Measurements from ENCODE around the gene BACH2.

The BACH2 gene

DNA sequence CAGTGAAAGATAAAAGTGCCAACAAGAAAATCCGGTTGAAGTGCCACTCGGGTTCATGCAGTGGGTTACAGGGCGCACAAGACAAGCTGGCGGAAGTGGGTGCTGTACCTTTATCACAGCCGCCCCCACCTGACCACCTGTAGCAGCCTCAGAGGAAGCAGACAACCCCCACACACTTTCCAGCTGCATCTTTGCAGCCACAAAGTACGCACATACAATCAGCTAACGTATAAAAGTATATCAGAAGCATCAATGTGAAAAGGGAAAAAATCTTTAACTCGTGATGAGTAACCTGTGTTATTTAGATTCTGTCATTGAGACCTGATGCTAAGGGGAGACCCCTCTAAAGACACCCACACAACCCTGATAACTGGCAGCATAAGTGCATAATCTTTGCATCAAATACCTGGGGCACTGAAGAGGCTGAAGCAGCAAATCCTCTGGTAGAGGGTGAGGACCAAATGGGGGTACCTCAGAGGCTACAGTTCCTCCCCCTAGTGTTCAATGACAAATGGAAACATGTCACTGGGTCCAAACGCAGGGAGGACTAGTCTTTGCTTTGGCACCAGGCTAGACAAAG is 22.1 kb downstream of the BACH2 start:
- DNase-seq = peak; percentile 93

DNA sequence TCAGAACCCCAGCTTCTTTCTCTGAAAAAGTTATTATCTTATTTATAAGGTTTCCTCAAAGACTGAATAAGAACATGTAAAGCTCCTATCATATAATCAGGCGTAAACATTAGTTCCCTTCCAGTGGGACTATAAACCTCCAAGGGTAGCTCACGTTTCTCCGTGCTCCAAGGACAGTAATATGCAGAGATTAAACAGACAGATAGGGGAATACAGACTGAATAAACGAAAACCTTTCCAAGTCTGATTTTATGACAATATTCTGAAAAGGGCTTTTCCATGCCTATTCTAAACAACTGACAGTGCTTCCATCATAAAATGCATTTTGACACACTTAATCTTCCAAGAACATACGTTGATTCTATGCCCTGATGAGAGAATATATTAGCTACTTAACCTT is 22.8 kb downstream of the BACH2 start:
- DNase-seq = no peak

DNA sequence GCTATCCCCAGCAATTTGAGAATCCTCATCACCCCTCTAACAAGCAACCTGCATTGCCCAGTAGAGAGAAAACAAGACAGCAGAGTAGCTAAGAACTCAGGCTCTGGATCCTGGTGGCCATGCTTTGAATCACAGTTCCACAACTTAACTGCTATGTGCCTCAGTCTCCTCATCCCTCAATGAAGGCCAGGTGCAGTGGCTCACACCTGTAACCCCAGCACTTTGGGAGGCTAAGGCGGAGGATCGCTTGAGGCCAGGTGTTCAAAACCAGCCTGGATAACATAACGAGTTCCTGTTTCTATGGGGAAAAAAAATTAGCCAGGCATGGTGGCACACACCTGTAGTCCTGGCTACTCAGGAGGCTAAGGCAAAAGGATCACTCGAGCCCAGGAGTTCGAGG is 23.7 kb downstream of the BACH2 start:
- DNase-seq = no peak

DNA sequence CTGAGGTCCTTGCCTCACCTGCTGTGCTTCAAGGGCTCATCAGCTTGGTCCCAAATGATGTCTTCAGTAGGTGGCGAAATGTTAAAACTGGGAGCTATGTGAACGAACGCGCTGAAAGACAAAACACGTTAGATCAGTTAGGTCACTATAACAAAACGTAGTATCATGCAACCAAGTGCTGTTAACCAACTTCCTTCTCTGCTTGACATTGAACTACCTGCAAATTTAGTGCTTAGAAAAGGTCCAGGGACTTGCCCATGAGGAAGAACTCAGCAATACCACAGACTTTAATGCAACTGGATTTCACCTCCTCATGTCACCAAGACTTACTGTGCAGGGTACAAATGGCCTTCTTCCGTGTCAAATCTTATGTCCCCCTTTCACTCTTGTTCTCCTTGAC is 24.8 kb downstream of the BACH2 start:
- DNase-seq = no peak

DNA sequence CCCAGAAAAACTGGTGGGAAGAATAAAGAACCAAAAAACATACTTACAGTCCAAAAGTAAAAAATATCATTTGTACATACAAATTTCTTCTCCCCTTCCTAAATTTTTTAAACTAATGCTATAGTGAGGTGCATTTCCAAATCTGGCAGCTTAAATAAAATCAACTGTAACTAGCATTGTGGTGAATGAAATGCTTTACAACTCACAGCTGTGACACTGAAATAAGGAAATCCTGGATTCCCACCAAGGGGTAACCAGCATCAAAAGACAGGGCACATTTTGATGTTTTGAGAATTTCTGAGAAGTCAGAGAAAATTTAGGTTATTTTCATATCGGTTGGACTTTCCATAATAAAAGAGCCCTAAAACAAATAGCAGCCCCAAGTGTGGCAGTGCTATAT is 27.3 kb downstream of the BACH2 start:
- no peak for DNase-seq

DNA sequence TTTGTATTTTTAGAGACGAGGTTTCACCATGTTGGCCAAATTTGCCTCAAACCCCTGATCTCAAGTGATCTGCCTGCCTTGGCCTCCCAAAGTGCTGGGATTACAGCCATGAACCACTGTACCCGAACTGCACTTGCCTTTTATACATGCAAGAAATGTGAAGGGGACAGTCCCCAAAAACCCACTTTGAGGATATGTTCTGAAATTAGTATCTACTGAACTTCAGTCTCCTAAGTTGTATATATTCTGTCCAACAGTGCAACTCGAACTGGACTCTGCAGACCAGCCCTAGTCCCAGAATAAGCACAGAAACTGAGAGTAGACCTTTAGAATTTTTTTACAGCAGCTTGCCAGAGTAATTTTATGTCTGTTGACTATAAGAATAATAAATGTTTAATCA is 28.5 kb downstream of the BACH2 start:
- no peak for DNase-seq

DNA sequence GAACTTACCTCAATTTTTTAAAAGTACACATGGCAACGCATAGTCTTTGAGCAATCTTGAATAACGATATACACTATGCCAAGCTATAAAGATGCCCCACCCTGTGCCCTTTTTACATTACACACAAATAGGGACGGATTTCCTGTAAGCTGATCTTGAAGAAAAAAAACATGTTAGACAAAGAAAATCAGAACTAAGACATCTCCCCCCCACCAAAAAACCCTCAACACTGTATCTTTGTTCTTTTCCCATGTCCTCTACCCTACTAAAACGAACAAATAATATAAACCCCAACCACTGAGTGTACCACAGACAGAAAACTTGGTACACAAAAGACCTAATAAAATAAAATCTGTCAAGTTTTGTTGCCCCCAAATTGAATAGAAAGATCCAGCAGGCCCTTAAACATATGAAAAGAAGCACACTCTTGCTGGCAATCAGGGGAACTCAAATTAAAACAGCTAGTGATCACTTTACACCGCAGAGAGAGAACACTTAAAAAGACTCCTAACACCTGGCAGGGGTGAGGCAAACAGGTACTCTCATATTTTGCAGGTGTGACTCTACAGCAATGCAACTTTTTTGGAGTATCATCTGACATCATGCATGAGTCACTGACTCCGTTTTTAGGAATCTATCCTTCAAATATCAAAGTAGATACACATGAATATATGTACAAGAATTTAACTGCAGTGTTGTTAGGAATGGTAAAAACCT is 29.6 kb downstream of the BACH2 start:
- no peak for DNase-seq

DNA sequence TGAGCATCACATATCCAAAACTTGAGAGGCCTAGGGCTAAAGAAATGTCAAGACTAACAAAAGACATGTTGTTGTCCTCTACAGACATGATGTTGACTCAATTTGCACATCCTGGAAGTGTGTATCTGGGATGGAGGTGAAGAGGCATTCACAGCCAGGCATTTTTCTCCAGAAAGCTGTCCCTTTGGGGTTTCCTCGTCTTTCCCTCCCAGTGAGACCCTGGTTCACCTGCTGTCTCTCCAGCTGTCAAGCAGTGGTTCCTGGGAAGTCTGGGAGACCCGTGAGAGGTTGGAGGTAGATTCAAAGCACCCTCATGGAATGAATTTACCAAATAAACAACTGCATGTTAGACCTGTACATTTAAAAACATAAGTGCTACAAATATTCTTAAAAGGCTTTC is 32.1 kb downstream of the BACH2 start:
- DNase-seq = no peak

DNA sequence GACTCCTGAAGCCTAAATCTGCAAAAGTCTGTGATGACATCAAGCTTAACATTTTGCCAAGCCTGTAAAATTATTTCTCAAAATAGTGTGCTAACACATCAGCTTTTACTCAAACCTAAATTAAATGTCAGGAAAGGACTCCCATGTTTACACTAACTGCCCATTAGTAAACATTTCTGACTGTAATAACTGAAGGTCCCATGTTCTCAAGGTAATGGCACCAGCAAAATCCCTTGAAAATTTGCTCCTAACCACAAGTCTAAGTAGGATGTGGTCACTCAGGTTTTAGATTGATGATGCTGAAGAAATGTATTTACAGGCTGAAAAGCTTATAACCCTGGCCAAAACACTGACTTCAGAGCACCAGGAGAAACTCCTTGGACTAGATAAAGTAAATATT is 33.0 kb downstream of the BACH2 start:
- DNase-seq = no peak

DNA sequence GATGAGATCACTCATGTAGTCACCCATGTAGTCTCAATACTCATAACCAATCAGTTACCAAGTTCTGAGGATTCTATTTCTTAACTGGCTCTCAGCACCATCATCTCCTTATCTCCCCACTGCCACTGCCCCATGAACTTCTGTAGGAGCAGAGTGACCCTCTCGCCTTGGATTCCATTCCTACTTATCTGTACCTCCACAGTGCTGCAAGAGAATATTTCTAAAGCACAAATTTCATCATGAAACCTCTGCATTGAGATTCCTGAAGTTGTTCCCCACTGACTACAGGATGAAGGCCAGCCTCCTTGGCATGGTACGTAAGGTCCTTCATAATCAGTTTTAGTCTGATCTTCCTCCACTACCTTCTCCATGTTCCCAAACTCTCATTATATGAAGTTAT is 34.8 kb downstream of the BACH2 start:
- no peak for DNase-seq

DNA sequence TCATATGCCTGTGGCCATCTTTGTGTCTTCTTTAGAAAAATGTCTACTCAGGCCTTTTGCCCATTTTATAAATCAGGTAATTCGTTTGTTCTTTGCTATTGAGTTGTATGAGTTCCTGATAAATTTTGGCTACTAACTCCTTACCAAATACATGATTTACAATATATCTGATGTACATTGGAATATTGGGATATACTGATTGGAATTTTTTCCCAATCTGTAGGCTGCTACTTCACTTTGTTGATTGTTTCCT is 39.2 kb downstream of the BACH2 start:
- no peak for DNase-seq

DNA sequence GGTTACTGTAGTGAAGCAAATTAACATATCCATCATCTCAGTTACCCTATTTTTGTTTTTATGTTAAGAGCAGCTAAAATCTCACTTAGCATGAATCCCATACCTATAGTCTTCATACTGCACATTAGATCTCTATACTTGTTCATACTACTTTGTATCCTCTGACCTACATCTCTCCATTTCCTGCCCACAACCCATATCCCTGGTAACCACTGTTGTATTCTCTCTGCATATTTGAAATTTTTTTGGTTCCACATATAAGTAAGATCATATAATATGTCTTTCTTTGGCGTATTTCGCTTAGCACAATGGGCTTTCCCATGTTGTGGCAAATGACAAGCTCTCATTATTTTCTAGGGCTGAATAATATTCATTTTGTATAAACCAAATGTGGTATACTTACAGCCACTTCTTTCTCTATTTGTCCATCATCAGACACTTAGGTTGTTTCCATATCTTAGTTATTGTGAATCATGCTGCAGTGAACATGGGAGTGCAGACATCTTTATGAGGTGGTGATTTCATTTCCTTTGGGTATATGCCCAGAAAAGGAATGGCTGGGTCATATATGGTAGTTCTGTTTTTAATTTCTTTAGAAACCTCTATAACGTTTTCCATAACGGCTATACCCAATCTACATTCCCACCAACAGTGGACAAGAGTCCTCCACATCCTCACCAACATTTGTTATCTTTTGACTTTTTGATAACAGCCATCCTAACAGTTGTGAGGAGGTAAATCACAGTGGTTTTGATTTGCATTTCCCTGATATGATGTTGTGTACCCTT is 39.8 kb downstream of the BACH2 start:
- no peak for DNase-seq

DNA sequence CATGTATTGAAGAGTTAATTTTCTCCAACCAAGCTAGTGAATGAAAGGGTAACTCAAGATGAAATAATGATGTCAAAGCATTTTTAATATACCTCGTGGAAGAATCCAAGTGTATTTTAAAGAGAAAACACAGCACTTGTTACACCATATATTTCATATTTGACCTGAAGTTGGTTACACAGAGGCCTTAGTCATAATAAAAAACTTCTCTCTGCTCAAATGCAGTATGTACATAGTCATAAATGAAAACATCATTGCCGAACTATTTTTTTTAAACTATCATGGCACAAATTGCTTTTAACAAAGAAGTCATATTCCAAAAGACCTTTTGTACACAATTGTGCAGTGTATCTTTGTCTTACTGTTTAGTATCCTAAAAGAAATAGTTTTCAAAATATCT is 43.0 kb downstream of the BACH2 start:
- DNase-seq = no peak

DNA sequence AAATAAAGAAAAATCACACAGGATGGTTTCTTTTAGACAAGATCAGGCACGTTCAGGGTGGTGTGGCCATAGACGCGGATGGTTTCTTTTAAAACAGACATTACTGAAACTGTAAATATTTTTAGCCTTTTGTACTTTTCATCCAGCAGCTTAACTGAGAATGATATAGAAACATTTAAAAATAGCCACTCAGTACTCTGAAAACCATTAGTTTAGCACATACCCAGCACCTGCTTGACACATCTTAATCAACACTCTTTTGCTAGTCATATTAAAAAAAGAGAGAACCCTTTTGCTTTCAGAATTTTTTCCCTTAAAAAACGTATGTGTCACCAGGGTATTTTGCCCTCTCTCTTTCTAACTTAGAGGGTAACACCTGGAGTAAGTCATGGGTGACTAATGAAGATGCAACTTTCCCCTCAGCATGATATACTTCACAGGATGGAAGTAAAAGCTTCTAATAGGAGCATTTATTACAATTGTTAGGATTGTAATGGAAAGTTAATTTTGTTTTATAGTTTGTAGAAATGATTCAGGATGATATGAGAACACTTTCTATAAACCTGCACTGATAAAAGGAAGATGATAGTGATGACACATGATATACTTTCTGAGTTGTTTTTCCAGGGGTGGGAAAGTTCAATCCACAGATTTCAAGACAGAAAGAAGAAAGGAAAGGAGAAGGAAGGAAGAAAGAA is 45.2 kb downstream of the BACH2 start:
- no peak for DNase-seq

DNA sequence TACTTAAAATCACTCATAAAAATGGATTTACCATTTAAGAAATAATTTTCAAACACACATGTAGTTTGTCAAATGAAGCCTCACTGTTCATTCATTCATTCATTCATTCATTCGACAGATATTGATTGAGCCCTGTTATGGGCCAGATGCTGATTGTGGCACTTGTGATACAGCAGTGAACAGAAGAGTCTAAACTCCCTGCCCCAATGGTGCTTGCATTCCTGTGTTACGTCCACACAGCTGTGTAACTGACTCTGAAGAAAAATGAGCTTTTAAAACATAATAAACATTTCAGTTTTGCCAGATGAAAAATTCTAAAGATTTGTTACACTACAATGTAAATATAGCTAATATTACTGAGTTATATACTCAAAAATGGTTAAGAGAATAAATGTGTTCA is 46.2 kb downstream of the BACH2 start:
- no peak for DNase-seq

DNA sequence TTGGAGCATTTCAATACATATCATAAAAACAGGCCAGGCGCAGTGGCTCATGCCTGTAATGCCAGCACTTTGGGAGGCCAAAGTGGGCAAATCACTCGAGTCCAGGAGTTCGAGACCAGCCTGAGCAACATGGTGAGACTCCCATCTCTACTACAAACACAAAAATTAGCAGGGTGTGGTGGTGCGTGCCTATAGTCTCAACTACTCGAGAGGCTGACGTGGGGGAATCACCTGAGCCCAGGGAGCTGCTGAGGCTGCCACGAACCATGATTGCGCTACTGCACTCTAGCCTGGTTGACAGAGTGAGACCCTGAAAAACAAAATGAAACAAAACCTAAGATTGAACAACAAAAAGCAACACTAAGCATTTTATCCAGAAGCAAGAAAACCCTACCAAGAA is 47.2 kb downstream of the BACH2 start:
- DNase-seq = peak; percentile 67

DNA sequence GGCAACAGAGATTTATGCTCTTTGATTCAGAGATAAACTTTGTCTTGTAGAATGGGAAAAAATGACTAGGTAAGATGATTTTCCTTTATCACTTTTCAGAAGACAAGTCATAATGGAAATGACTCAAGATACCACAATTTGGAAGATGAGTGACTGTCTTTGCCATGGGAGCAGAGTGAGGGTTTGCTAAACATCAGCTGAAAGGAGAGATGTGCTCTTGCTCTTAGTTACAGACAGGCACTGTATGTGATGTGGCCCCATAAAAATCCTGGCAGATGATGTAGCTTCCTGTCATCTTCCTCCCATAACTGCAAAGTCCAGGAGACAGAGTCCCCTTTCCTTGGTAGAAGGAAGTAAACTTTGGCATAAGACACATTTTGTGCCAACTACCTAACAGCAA is 47.6 kb downstream of the BACH2 start:
- peak; percentile 39 for DNase-seq

DNA sequence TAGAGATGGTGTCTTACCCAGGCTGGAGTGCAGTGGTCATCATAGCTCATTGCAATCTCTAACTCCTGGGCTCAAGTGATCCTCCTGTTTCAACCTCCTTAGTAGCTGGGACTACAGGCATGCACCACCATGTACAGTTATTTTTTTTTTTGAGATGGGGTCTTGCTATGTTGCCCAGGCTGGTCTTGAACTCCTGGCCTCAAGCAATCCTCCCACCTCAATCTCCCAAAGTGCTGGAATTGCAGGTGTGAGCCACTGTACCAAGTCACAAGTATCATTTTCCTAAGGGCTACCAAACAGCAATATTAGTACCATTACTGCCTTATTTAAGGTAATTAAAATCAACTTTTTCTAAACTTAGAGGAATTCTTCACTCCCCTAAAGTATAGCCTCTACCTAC is 49.4 kb downstream of the BACH2 start:
- no peak for DNase-seq

DNA sequence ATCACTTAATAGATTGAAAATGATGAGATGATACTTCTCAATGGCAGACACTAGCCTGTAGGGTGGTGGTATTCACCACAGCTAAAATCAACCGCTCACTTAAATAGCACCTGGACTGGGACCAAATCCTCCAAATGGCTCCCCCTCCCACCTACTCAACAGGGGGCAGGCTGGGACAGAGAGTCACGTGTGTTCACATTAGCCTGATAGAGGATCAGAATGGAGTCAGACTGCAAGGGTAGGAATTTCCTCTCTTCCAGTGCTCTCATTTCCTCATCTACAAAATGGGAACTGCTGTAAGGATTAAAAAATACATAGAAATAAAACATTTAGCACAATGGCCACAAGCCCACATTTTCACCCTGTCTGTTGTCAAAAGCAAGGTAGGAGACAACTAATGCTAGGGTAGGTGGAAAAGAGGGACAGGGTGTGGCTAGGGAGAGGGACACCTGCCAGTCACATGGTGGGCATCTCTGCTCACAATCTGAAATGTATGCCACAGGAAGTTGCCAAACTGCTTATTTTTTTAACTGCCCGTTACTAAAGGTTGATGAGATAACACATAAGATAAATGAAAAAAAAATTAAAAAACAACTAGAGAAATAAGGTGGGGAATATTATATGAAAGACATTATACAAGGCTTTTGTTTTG is 55.3 kb downstream of the BACH2 start:
- DNase-seq = no peak

DNA sequence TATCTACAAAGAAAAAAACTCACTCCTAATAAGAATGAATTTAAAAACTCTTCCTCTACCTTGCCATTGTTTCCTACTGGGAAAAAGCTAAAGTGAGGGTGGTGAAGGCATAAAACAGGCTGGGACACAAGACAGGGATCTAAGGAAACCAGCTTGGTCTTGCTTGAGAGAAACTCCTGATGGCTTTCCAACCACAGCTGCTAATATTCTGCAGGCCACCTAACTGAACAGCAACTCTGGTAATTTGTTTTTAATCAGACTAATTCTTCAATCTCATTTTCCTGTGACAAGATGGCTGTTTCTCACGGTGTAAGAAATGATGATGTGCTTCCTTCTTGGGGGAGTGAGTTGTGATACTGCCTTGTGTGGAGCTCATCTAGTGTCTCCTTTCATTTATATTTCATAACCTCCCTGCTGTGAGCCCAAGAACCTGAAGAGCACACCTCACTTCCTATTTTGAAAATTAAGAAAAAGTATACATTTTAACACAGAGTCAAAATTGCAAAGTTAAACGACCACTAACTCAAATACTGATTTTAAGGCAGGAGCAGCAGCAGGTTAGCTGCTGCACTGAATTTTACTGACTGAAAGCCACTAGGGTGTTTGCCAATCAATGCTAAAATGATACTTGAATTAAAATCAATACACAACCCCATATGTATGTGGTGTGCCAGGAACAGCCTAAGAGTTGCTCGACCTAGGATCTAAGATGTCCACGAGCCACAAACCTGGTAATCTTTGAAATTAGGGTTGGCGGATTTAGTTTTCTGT is 58.0 kb downstream of the BACH2 start:
- DNase-seq = no peak

DNA sequence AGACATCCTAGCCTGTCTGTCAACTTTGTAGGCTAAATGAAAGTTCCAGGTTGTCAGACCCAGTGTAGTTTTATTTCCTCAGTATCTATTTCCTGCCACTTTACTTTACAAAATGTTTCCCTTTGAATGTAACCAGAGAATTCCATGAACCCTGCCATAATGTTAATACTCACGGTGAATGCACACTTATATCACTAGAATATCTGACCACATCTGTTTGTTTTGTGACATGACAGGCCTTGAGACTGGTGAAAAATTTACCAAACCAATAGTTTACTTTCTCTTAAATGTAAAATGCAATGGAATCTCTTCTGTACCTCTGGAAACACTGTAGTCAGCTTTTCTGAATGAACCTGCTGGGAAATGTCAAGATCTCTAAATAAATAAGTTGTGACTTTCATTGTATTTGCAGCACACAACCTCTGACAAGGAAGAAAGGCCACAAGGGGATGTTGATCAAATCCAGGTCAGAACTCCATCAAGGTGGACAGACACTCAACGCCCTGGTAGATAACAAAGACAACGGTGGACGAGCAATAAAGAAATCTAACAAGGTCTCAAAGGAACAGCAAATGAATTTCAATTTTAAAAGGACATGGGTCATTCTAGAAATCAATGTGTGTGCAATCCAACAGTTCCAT is 59.2 kb downstream of the BACH2 start:
- no peak for DNase-seq

DNA sequence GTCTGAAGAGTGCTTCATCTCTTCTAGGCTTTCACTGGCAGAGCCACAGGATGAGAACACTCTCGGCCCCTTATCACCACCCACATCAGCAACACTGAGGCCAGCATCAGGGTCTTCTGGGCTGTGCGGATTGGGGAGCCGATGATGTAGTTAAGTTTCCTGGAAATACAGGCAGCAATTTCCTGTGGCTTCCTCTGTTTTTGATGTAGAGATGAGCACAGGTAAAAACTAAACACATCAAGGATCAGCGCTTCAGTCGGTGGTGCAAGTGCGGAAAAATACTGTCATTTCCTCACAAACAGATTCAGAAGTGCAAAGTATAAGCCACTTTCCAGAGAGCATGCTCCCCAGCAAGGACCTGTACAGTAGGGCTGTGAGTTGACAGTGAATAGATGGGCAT is 62.6 kb downstream of the BACH2 start:
- peak; percentile 65 for DNase-seq

All from activated naive CD4-positive, alpha-beta T cell treated with anti-CD3 and anti-CD28 coated beads, Interleukin-2, amount 50 U/mL, for 16 hours (primary cell).